Measurements from ENCODE around the gene CD6. TPM values are rescaled to one million over a fixed set of nuclear protein-coding genes. Genes with fewer than 3 reads are reported as not detected.
A peak's percentile ranks its signal among the peaks of the same experiment; 100 is the strongest.

The CD6 gene
- total and polyA plus RNA-seq, 4 experiments from 2014 or later: 281 to 428 (median 356) TPM

DNA sequence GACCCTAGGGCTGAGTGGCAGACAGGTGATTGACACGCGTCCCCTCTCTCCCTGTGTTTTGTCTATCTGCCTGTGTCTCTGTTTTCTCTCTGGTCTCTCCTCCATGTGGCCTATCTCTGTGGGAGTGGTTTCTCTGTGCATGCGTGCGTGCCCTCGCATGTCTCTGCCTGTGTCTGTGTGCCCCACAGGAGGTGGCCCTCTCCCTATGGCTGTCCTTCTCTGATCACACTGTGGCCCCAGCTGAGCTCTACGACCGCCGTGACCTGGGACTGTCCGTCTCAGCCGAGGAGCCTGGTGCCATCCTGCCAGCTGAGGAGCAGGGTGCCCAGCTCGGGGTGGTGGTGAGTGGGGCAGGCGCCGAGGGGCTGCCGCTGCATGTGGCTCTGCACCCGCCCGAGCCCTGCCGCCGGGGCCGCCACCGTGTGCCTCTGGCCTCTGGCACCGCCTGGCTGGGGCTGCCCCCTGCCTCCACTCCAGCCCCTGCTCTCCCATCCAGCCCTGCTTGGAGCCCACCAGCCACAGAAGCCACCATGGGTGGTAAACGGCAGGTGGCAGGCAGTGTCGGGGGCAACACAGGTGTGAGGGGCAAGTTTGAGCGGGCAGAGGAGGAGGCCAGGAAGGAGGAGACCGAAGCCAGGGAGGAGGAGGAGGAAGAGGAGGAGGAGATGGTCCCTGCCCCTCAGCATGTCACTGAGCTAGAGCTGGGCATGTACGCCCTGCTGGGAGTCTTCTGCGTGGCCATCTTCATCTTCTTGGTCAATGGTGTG lies 35.6 kb upstream of the CD6 start:
- H3K27me3 Mint-ChIP-seq: peaks cover 0 to 10% of the 10 kb centered on the region in 2 donors
- H3K27ac Mint-ChIP-seq: peak overlapping the region in 1 of 7 donors; percentile 72
- no peaks in the 10 kb centered on the region for H3K27me3 ChIP-seq (ENCODE audit: insufficient read depth, low read length)
- no peaks in the 10 kb centered on the region for H3K9me3 ChIP-seq (ENCODE audit: control insufficient read depth in 1 of 2, low read length in 2 of 2)
- ChIA-PET CTCF (ENCODE audit: partially characterized antibody) (no interaction called here), POLR2A (ENCODE audit: partially characterized antibody) (no interaction called here)
- H3K36me3 ChIP-seq (ENCODE audit: insufficient read depth, low read length): no peaks in the 10 kb centered on the region
- no peaks in the 10 kb centered on the region for H3K9me3 Mint-ChIP-seq
- no peak overlapping the region for H3K4me3 Mint-ChIP-seq
- no peaks in the 10 kb centered on the region for H3K36me3 Mint-ChIP-seq
- no peak overlapping the region for H3K27ac ChIP-seq (ENCODE audit: low read depth, low read length)
- DNase-seq: no peak
- H3K4me3 ChIP-seq (ENCODE audit: low read length in 2 of 2): no peak overlapping the region
- intact Hi-C loops (cut with micrococcal nuclease): no loop called here
- H3K4me1 Mint-ChIP-seq: peaks cover 2 to 9% (median 3%) of the 10 kb centered on the region in 4 donors
- H3K4me1 ChIP-seq (ENCODE audit: insufficient read depth, low read length): no peaks in the 10 kb centered on the region

GRCh38 chr11:60936467-60937143 lies 34.9 kb upstream of the CD6 start:
- H3K4me1 Mint-ChIP-seq: peaks cover 2 to 9% (median 3%) of the 10 kb centered on the region in 4 donors
- peaks cover 0 to 7% of the 10 kb centered on the region in 2 donors for H3K27me3 Mint-ChIP-seq
- H3K27ac Mint-ChIP-seq: no peak overlapping the region
- Histone ChIP-seq H3K36me3 (ENCODE audit: insufficient read depth, low read length) (no peaks in the 10 kb centered on the region), H3K4me3 (ENCODE audit: low read length in 2 of 2) (no peak overlapping the region), H3K4me1 (ENCODE audit: insufficient read depth, low read length) (no peaks in the 10 kb centered on the region), H3K27ac (ENCODE audit: low read depth, low read length) (no peak overlapping the region), H3K9me3 (ENCODE audit: control insufficient read depth in 1 of 2, low read length in 2 of 2) (no peaks in the 10 kb centered on the region), H3K27me3 (ENCODE audit: insufficient read depth, low read length) (no peaks in the 10 kb centered on the region)
- intact Hi-C loops (cut with micrococcal nuclease): no loop called here
- H3K9me3 Mint-ChIP-seq: no peaks in the 10 kb centered on the region
- DNase-seq: no peak
- no peak overlapping the region for H3K4me3 Mint-ChIP-seq
- CTCF ChIA-PET (ENCODE audit: partially characterized antibody): no interaction called here
- POLR2A ChIA-PET (ENCODE audit: partially characterized antibody): no interaction called here
- no peaks in the 10 kb centered on the region for H3K36me3 Mint-ChIP-seq

DNA sequence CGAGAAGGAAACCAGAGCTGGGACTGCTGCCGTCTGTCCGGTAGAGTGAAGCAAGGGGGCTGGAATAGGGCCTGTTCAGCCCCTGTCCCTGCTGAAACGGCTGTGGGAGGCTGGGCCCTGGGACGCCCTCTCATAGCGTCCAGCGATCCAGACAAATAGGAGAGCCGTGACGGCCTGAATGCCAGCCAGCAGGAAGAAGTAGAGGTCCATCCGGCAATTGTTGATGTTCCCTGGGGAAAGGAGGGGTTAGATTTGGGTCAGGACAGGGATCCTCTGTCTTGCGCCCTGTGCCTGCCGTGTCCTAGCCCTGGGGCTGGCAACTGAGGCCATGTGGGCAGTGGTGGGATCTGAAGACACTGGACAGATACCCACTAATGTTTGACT lies 34.3 kb upstream of the CD6 start:
- H3K4me3 ChIP-seq (ENCODE audit: low read length in 2 of 2): no peak overlapping the region
- no peak overlapping the region for H3K27ac ChIP-seq (ENCODE audit: low read depth, low read length)
- DNase-seq: no peak
- H3K27me3 Mint-ChIP-seq: peaks cover 0 to 7% of the 10 kb centered on the region in 2 donors
- H3K27ac Mint-ChIP-seq: peak overlapping the region in 1 of 7 donors; percentile 12
- H3K4me1 ChIP-seq (ENCODE audit: insufficient read depth, low read length): no peaks in the 10 kb centered on the region
- peaks cover 2 to 9% (median 3%) of the 10 kb centered on the region in 4 donors for H3K4me1 Mint-ChIP-seq
- POLR2A ChIA-PET (ENCODE audit: partially characterized antibody): no interaction called here
- no peaks in the 10 kb centered on the region for H3K27me3 ChIP-seq (ENCODE audit: insufficient read depth, low read length)
- no peaks in the 10 kb centered on the region for H3K9me3 Mint-ChIP-seq
- CTCF ChIA-PET (ENCODE audit: partially characterized antibody): no interaction called here
- H3K36me3 ChIP-seq (ENCODE audit: insufficient read depth, low read length): no peaks in the 10 kb centered on the region
- no peaks in the 10 kb centered on the region for H3K36me3 Mint-ChIP-seq
- H3K9me3 ChIP-seq (ENCODE audit: control insufficient read depth in 1 of 2, low read length in 2 of 2): no peaks in the 10 kb centered on the region
- H3K4me3 Mint-ChIP-seq: no peak overlapping the region
- intact Hi-C loops (cut with micrococcal nuclease): no loop called here

DNA sequence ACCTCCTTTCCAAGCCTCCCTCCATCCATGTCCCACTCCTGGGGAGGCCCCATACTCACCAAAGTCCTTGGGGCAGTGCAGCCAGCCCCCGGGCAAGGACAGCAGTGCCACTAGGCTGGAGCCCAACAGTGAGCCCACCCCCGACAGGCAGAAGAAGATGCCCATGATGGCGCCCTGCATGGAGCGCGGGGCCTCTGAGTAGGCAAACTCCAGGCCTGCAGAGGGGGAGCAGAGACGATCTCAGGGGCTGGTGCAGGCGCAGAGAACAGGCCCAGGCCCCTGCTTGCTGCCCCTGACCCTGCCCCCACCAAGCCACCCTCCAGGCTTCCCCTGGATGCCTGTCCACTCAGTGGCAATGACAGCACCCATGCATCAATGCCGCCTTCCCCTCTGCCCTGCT lies 33.7 kb upstream of the CD6 start:
- Histone ChIP-seq H3K9me3 (ENCODE audit: control insufficient read depth in 1 of 2, low read length in 2 of 2) (no peaks in the 10 kb centered on the region), H3K4me1 (ENCODE audit: insufficient read depth, low read length) (no peaks in the 10 kb centered on the region), H3K27ac (ENCODE audit: low read depth, low read length) (no peak overlapping the region), H3K4me3 (ENCODE audit: low read length in 2 of 2) (no peak overlapping the region), H3K36me3 (ENCODE audit: insufficient read depth, low read length) (no peaks in the 10 kb centered on the region), H3K27me3 (ENCODE audit: insufficient read depth, low read length) (no peaks in the 10 kb centered on the region)
- no peak for DNase-seq
- Mint-ChIP-seq H3K27me3 (peaks cover 0 to 7% of the 10 kb centered on the region in 2 donors), H3K4me3 (no peak overlapping the region), H3K36me3 (no peaks in the 10 kb centered on the region), H3K27ac (peak overlapping the region in 1 of 7 donors; percentile 8), H3K9me3 (no peaks in the 10 kb centered on the region), H3K4me1 (peaks cover 2 to 9% (median 3%) of the 10 kb centered on the region in 4 donors)
- ChIA-PET CTCF (ENCODE audit: partially characterized antibody) (no interaction called here), POLR2A (ENCODE audit: partially characterized antibody) (no interaction called here)
- intact Hi-C loops (cut with micrococcal nuclease): no loop called here

DNA sequence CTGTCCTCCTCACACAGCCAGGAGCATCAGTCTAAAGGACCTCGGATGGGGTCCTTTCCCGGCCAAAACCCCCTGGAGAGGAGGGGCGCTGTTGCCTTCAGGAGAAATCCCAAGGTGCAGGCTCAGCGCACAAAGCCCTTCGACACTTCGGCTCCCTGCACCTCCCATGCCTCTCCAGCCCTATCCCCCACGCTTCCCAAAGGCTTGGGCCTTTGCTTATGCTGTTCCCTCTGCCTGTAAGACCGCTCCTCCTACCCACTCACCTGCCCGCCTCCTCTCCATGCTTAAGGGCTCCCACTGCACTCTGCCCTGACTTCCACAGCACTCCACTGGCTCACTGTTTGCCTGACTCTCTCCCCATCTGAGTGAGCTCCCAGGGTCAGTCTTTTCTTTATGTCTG lies 33.0 kb upstream of the CD6 start:
- peak overlapping the region in 1 of 7 donors; percentile 8 for H3K27ac Mint-ChIP-seq
- POLR2A ChIA-PET (ENCODE audit: partially characterized antibody): no interaction called here
- no peak overlapping the region for H3K4me3 Mint-ChIP-seq

GRCh38 chr11:60939301-60939700 lies 32.2 kb upstream of the CD6 start:
- Histone ChIP-seq H3K9me3 (ENCODE audit: control insufficient read depth in 1 of 2, low read length in 2 of 2) (no peaks in the 10 kb centered on the region), H3K36me3 (ENCODE audit: insufficient read depth, low read length) (no peaks in the 10 kb centered on the region), H3K27me3 (ENCODE audit: insufficient read depth, low read length) (no peaks in the 10 kb centered on the region), H3K4me3 (ENCODE audit: low read length in 2 of 2) (no peak overlapping the region), H3K27ac (ENCODE audit: low read depth, low read length) (no peak overlapping the region), H3K4me1 (ENCODE audit: insufficient read depth, low read length) (no peaks in the 10 kb centered on the region)
- no peaks in the 10 kb centered on the region for H3K36me3 Mint-ChIP-seq
- H3K4me1 Mint-ChIP-seq: peaks cover 2 to 9% (median 3%) of the 10 kb centered on the region in 4 donors
- no peak overlapping the region for H3K4me3 Mint-ChIP-seq
- H3K9me3 Mint-ChIP-seq: no peaks in the 10 kb centered on the region
- ChIA-PET POLR2A (ENCODE audit: partially characterized antibody) (no interaction called here), CTCF (ENCODE audit: partially characterized antibody) (interaction anchor here (1.1 to 1.4 kb wide), 2 partner anchors 8 to 21 kb away, joined by 3 read pairs; no protein-coding TSS in a partner anchor)
- DNase-seq: no peak
- intact Hi-C loops (cut with micrococcal nuclease): no loop called here
- H3K27ac Mint-ChIP-seq: no peak overlapping the region
- H3K27me3 Mint-ChIP-seq: peaks cover 3 to 4% of the 10 kb centered on the region in 2 donors

More for the DNA sequence above, 33.0 kb upstream of the CD6 start:
- no peaks in the 10 kb centered on the region for H3K27me3 ChIP-seq (ENCODE audit: insufficient read depth, low read length)
- Mint-ChIP-seq H3K27me3 (peaks cover 0 to 7% of the 10 kb centered on the region in 2 donors), H3K9me3 (no peaks in the 10 kb centered on the region), H3K4me1 (peaks cover 2 to 9% (median 3%) of the 10 kb centered on the region in 4 donors), H3K36me3 (no peaks in the 10 kb centered on the region)
- no peaks in the 10 kb centered on the region for H3K36me3 ChIP-seq (ENCODE audit: insufficient read depth, low read length)
- no peak overlapping the region for H3K27ac ChIP-seq (ENCODE audit: low read depth, low read length)
- H3K4me3 ChIP-seq (ENCODE audit: low read length in 2 of 2): no peak overlapping the region
- intact Hi-C loops (cut with micrococcal nuclease): no loop called here
- DNase-seq: no peak
- H3K4me1 ChIP-seq (ENCODE audit: insufficient read depth, low read length): no peaks in the 10 kb centered on the region
- H3K9me3 ChIP-seq (ENCODE audit: control insufficient read depth in 1 of 2, low read length in 2 of 2): no peaks in the 10 kb centered on the region
- CTCF ChIA-PET (ENCODE audit: partially characterized antibody): no interaction called here

GRCh38 chr11:60939855-60940254 lies 31.6 kb upstream of the CD6 start:
- Histone ChIP-seq H3K4me1 (ENCODE audit: insufficient read depth, low read length) (no peaks in the 10 kb centered on the region), H3K9me3 (ENCODE audit: control insufficient read depth in 1 of 2, low read length in 2 of 2) (no peaks in the 10 kb centered on the region), H3K27me3 (ENCODE audit: insufficient read depth, low read length) (no peaks in the 10 kb centered on the region), H3K36me3 (ENCODE audit: insufficient read depth, low read length) (no peaks in the 10 kb centered on the region), H3K4me3 (ENCODE audit: low read length in 2 of 2) (no peak overlapping the region), H3K27ac (ENCODE audit: low read depth, low read length) (no peak overlapping the region)
- POLR2A ChIA-PET (ENCODE audit: partially characterized antibody): interaction anchor here (0.9 to 1.2 kb wide), 2 partner anchors 10 to 195 kb away, joined by 3 read pairs; no protein-coding TSS in a partner anchor
- Mint-ChIP-seq H3K4me1 (peaks cover 2 to 9% (median 3%) of the 10 kb centered on the region in 4 donors), H3K27me3 (peaks cover 3% of the 10 kb centered on the region in 2 donors), H3K27ac (peak overlapping the region in 1 of 7 donors; percentile 28), H3K9me3 (no peaks in the 10 kb centered on the region), H3K36me3 (no peaks in the 10 kb centered on the region), H3K4me3 (no peak overlapping the region)
- CTCF ChIA-PET (ENCODE audit: partially characterized antibody): interaction anchor here (0.8 to 1.4 kb wide), 4 partner anchors 9 to 108 kb away, joined by 3 to 4 read pairs (median 3); no protein-coding TSS in a partner anchor
- DNase-seq: no peak
- intact Hi-C loops (cut with micrococcal nuclease): no loop called here

Data from CD4-positive, alpha-beta memory T cell (primary cell).